Karpas-422 (cell line): Measurements from ENCODE around the gene MARCKSL1. TPM values are rescaled to one million over a fixed set of nuclear protein-coding genes. Genes with fewer than 3 reads are reported as not detected.

Experiments
- DNase-seq: peaks from one replicate; pipeline ENCODE4 v3.0.0-alpha.2; 2015
- H2AFZ ChIP-seq: fragments of 200-600 bp; sonication (generic); 2 replicates; pipeline ENCODE4 v1.6.1; 2014; ENCODE audit warnings: antibody characterized with exemption, low read length, mixed read lengths
- H3K27ac ChIP-seq: fragments of 200-600 bp; sonication (generic); 2 replicates; pipeline ENCODE4 v1.5.1; 2014; ENCODE audit warnings: mild to moderate bottlenecking, low read length, moderate library complexity
- H3K27me3 ChIP-seq: fragments of 200-600 bp; sonication (generic); 2 replicates; pipeline ENCODE4 v1.6.1; 2014; ENCODE audit warnings: low read length, mixed read lengths
- H3K36me3 ChIP-seq: fragments of 200-600 bp; sonication (generic); 2 replicates; pipeline ENCODE4 v1.6.1; 2014; ENCODE audit warnings: low read length, mixed read lengths; ENCODE audit not compliant: insufficient read depth
- H3K4me1 ChIP-seq: fragments of 200-600 bp; sonication (generic); 2 replicates; pipeline ENCODE4 v1.6.1; 2014; ENCODE audit warnings: mild to moderate bottlenecking, low read length, mixed read lengths
- H3K4me2 ChIP-seq: fragments of 200-600 bp; sonication (generic); 2 replicates; pipeline ENCODE4 v1.6.1; 2014; ENCODE audit warnings: low read length, low read depth, mild to moderate bottlenecking; ENCODE audit not compliant: poor library complexity, severe bottlenecking
- H3K4me3 ChIP-seq: fragments of 200-600 bp; sonication (generic); 2 replicates; pipeline ENCODE4 v1.5.1; 2014; ENCODE audit warnings: mild to moderate bottlenecking, antibody characterized with exemption, low read length, mixed read lengths
- H3K79me2 ChIP-seq: fragments of 200-600 bp; sonication (generic); 2 replicates; pipeline ENCODE4 v1.6.1; 2014; ENCODE audit warnings: mild to moderate bottlenecking, low read length, mixed read lengths
- H3K9ac ChIP-seq: fragments of 200-600 bp; sonication (generic); 2 replicates; pipeline ENCODE4 v1.6.0; 2014; ENCODE audit warnings: low read length
- H3K9me2 ChIP-seq: fragments of 200-600 bp; sonication (generic), shearing (Covaris generic); replicated peaks from 2 replicates; pipeline ENCODE4 v1.6.0; 2014; ENCODE audit warnings: mild to moderate bottlenecking, low read length, moderate library complexity; ENCODE audit not compliant: insufficient read depth
- H3K9me3 ChIP-seq: fragments of 300-700, 200-600 bp; sonication (generic); 2 replicates; pipeline ENCODE4 v1.6.1; 2014; ENCODE audit warnings: low read length, mixed read lengths
- H4K20me1 ChIP-seq: fragments of 200-600 bp; sonication (generic); 2 replicates; pipeline ENCODE4 v1.6.1; 2014; ENCODE audit warnings: mild to moderate bottlenecking, antibody characterized with exemption, low read length, low read depth; ENCODE audit not compliant: insufficient read depth
- total RNA-seq: library from RNA; depleted of rRNA; stranded (reverse); fragments of >200 nt; shearing (Covaris generic); gene quantifications from 2 replicates; pipeline ENCODE4 v1.2.3, GENCODE V29; 2014; ENCODE audit warnings: low replicate concordance; rRNA removed

MARCKSL1 gene, protein sequence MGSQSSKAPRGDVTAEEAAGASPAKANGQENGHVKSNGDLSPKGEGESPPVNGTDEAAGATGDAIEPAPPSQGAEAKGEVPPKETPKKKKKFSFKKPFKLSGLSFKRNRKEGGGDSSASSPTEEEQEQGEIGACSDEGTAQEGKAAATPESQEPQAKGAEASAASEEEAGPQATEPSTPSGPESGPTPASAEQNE
- total RNA-seq: 262 and 391 TPM in 2 replicates

DNA sequence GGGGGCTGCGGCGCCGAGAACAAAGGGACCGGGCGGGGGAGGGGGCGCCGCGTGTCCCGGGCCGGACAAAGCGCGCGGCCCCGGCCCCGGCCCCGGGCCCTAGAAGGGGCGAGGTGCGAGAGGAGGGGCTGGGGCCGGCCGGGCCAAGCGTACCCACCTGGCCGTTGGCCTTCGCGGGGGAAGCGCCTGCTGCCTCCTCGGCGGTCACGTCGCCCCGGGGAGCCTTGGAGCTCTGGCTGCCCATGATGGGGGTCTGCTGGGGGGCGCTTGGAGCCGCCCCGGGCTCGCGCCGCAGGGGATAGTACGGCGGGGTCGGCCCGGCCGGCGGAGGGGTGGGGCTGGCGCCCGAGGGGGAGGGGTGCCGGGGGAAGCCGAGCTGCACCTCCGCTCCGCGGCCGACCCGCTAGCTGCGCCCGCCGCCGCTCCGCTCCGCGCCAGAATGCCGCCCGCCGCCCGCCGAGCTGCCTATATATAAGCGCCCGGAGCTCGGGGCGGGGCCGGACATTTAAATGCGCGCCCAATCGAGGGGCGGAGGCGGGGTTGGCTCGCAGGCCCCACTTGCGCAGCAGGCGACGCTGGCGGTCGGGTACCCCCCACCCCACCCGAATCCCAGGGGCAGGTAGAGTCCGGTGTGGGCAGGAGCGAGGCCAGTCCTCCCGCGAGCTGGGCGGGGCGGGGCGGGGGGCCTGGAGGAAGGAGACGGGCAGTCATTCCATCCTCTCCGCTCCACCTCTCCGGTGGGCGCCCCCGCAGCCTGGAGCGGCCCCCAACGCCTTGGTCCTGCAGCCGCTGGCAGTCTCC lies at the start of gene MARCKSL1:
Gene MARCKSL1, minus strand, starts transcription at position 444 of the 801 bp plus-strand sequence. Its CDS starts 200 bp downstream, at position 244.
- H4K20me1 ChIP-seq: peaks cover 14% of the 10 kb centered on the region; the same call in 1 of the 2 replicates

DNA sequence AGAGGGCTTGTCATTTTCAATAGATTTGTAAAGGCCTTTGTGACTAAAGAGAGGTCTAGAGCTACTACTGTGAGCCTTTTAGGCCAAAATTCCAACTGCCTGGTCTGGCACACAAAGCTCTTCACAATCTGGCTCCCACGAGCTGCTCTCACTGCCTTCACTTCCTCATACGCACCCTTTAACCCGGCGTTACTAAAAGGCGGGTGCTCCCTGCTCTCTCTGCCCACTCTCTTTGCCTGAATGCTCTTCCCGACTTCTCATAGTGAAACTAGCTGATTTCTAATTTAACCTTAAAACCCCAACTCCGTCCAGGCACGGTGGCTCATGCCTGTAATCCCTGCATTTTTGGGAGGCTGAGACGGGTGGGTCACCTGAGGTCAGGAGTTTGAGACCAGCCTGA lies 44.0 kb upstream of the MARCKSL1 start:
- no peak overlapping the region for H2AFZ ChIP-seq
- H3K27ac ChIP-seq: no peak overlapping the region
- H3K9me3 ChIP-seq: no peaks in the 10 kb centered on the region
- DNase-seq: no peak
- H3K4me1 ChIP-seq: no peaks in the 10 kb centered on the region
- H3K9ac ChIP-seq: no peak overlapping the region
- no peaks in the 10 kb centered on the region for H3K27me3 ChIP-seq
- no peak overlapping the region for H3K4me3 ChIP-seq
- no peaks in the 10 kb centered on the region for H3K9me2 ChIP-seq
- no peak overlapping the region for H3K4me2 ChIP-seq
- H3K36me3 ChIP-seq: peaks cover 16% of the 10 kb centered on the region
- no peaks in the 10 kb centered on the region for H4K20me1 ChIP-seq
- H3K79me2 ChIP-seq: no peaks in the 10 kb centered on the region

More for the DNA sequence above, at the start of gene MARCKSL1:
- peak; percentile 94 for DNase-seq
- H3K27me3 ChIP-seq: no peaks in the 10 kb centered on the region
- peaks cover 16% of the 10 kb centered on the region for H3K79me2 ChIP-seq
- peak within 1 kb of the TSS; percentile 99 for H3K4me2 ChIP-seq
- peak within 1 kb of the TSS; percentile 93 for H3K9ac ChIP-seq
- peaks cover 61% of the 10 kb centered on the region for H3K4me1 ChIP-seq
- H3K4me3 ChIP-seq: peak within 1 kb of the TSS; percentile 98
- no peak within 1 kb of the TSS for H2AFZ ChIP-seq
- no peaks in the 10 kb centered on the region for H3K9me2 ChIP-seq
- H3K9me3 ChIP-seq: no peaks in the 10 kb centered on the region
- H3K36me3 ChIP-seq: peaks cover 23% of the 10 kb centered on the region
- peak within 1 kb of the TSS; percentile 89 for H3K27ac ChIP-seq

DNA sequence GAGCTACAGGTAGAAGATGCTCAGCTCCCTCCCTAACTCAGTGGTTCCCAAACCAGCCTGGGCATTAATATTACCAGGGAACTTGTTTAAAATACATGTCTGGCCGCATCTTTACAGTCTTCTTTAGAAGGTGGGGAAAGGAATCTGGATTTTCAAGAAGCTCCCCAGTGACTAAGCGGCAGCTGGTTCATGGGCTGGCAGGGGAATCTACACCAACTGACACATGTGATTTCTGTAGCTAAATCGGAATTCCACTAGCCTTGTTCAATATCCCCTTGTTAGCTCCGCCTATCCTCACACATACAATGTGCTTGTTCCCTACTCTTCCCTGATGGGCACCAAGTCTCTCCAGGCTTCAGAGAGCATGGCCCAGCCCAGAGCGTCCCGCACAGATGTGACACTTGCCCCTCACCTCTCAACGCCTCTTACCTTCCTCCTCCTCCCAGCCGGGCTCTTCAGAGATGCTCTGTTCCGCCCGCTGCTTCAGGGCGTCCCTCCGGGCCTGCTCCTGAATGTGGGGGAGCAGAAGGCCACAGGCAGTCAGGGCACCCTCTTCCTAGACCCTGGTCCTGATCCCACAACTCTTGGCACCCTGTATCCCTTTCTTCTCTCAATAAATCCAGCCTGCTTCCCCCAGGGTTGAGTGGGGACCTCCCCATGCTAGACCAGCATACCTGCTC lies 41.6 kb upstream of the MARCKSL1 start:
- H3K9ac ChIP-seq: no peak overlapping the region
- H4K20me1 ChIP-seq: no peaks in the 10 kb centered on the region
- no peak overlapping the region for H2AFZ ChIP-seq

DNA sequence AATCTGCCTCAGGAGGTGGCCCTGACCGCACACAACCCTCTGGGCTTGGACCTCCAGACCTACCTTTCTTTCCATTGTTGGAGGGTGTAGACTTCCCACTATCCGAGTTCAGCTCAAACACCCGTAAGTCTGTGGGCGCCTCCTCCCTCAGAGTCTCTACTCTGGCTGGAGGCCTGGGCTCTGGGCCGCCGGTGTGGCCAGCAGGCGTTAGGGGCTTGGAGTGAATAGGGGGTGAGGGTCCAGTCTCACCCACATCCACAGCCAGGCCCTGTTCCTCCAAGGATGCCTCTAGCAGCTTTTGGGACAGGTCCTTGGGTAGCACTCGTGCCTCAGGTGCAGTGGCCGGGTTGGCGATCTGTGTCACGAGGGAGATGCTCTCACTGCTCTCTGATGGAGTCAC lies 40.2 kb upstream of the MARCKSL1 start:
- no peaks in the 10 kb centered on the region for H4K20me1 ChIP-seq
- no peaks in the 10 kb centered on the region for H3K9me2 ChIP-seq
- DNase-seq: no peak
- no peaks in the 10 kb centered on the region for H3K9me3 ChIP-seq
- H3K27ac ChIP-seq: no peak overlapping the region
- H3K27me3 ChIP-seq: no peaks in the 10 kb centered on the region
- H3K79me2 ChIP-seq: no peaks in the 10 kb centered on the region
- no peak overlapping the region for H3K9ac ChIP-seq
- no peak overlapping the region for H3K4me3 ChIP-seq
- H3K4me2 ChIP-seq: no peak overlapping the region
- H3K36me3 ChIP-seq: peaks cover 7% of the 10 kb centered on the region
- H3K4me1 ChIP-seq: no peaks in the 10 kb centered on the region
- no peak overlapping the region for H2AFZ ChIP-seq

More for the DNA sequence above, 41.6 kb upstream of the MARCKSL1 start:
- Histone ChIP-seq H3K79me2 (no peaks in the 10 kb centered on the region), H3K27me3 (no peaks in the 10 kb centered on the region), H3K4me3 (no peak overlapping the region), H3K9me3 (no peaks in the 10 kb centered on the region), H3K4me1 (no peaks in the 10 kb centered on the region), H3K4me2 (no peak overlapping the region), H3K9me2 (no peaks in the 10 kb centered on the region), H3K36me3 (peaks cover 7% of the 10 kb centered on the region), H3K27ac (no peak overlapping the region)
- no peak for DNase-seq

DNA sequence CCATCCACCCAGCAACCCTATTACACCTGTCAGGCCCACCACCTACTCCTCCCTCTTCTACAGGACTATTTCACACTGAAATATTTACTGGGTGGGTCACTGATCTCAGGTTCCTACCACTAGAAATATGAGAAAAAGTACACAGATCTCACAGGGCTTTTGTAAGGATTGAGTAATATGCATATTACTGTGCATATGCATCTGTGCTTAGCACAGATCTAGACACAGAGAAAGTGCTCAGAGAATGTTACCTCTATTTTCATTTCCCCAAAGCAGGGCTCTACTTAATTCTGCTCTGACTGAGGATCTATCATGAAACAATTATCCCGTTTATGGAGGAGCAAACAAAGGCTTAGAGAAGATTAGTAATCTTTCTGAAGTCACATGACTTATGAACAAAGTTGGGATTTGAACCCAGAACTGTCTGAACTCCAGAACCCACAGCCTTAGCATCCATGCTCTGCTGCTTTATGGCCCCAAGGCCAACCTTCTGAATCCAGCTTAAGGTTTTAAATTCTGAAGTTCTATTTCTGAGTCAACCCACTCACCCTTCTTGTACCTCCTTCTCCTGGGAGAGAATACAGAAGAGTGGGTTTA lies 38.1 kb upstream of the MARCKSL1 start:
- no peaks in the 10 kb centered on the region for H3K27me3 ChIP-seq
- no peak overlapping the region for H2AFZ ChIP-seq
- no peak overlapping the region for H3K4me3 ChIP-seq
- H3K27ac ChIP-seq: no peak overlapping the region
- H3K36me3 ChIP-seq: peaks cover 7% of the 10 kb centered on the region
- H3K9me2 ChIP-seq: no peaks in the 10 kb centered on the region
- H3K79me2 ChIP-seq: no peaks in the 10 kb centered on the region
- H3K4me1 ChIP-seq: no peaks in the 10 kb centered on the region
- H3K9me3 ChIP-seq: no peaks in the 10 kb centered on the region
- no peak overlapping the region for H3K4me2 ChIP-seq
- H4K20me1 ChIP-seq: no peaks in the 10 kb centered on the region
- no peak for DNase-seq
- no peak overlapping the region for H3K9ac ChIP-seq

DNA sequence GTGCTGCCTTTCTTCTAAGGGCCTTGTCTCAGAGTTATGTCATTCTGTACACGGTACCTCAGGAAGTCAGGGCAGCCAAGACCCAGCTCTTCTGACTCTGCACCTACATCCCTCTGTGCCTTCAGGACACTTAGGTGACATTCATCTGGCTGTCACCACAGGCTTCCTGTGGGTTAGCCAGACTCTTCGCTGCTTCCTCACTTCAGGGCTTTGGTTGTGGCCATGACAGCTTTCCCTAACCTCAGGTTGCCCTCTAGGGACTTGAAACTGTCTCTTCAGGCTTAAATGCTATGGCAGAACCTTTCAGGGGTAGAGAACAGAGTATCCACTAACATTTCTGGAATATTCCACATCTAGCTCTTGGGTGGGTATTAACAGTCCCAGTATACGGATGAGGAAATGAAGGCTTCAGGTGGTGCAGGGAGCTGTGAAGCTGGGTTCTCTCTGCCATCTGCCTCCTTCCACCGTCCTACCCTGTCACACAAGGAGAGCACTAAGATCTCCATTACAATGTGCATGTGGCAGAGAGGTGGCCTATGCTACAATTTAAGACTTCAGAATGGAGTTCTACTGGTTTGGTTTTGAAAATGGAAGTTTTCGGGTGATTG lies 36.2 kb upstream of the MARCKSL1 start:
- Histone ChIP-seq H3K27me3 (no peaks in the 10 kb centered on the region), H3K36me3 (peaks cover 7% of the 10 kb centered on the region; the same call in 1 of the 2 replicates), H3K4me2 (no peak overlapping the region), H3K9me3 (no peaks in the 10 kb centered on the region), H2AFZ (no peak overlapping the region), H3K4me1 (no peaks in the 10 kb centered on the region), H3K9me2 (no peaks in the 10 kb centered on the region), H4K20me1 (no peaks in the 10 kb centered on the region), H3K79me2 (no peaks in the 10 kb centered on the region), H3K4me3 (no peak overlapping the region), H3K9ac (no peak overlapping the region), H3K27ac (no peak overlapping the region)
- no peak for DNase-seq

DNA sequence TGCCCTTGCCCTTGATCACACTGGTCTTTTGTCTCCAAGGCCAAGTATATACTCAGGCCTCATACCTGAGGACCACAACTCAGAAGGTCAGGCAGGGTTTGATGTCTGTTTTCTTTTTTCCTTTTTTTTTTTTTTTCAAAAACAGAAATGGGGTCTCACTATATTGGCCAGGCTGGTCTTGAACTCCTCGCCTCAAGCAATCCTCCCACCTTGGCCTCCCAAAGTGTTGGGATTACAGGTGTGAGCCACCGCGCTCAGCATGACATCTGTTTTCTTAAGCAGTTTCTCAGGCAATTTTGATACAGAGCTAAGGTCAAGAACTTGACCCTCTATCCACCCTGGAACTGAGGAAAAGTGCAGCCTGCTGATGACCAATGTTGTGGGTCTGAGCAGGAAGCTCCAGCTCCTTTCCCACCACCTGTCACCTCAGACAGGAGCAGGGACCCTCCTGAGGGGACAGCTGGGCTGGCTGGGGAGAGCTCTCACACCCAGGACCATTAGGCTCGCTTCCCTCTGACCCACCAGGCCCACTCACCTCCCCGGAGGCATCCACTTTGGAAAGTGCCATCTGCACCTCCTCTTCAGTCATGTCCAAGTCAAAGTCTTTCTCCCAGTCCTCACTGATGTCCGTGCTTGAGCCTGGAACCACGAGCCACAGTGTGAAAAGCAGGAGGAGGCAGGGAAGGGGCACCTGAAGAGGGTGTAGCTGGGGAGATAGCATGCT lies 32.0 kb upstream of the MARCKSL1 start:
- H3K36me3 ChIP-seq: peaks cover 4% of the 10 kb centered on the region; the same call in 1 of the 2 replicates

More for the DNA sequence above, 32.0 kb upstream of the MARCKSL1 start:
- Histone ChIP-seq H3K4me3 (no peak overlapping the region), H3K9ac (no peak overlapping the region), H3K9me3 (no peaks in the 10 kb centered on the region), H3K79me2 (no peaks in the 10 kb centered on the region), H3K27ac (no peak overlapping the region), H3K4me1 (no peaks in the 10 kb centered on the region), H3K9me2 (no peaks in the 10 kb centered on the region), H4K20me1 (no peaks in the 10 kb centered on the region), H3K27me3 (no peaks in the 10 kb centered on the region), H2AFZ (no peak overlapping the region), H3K4me2 (no peak overlapping the region)
- no peak for DNase-seq
